EH (cell line): ENCODE data around the gene HOXA9.
A peak's percentile ranks its signal among the peaks of the same experiment; 100 is the strongest.

Source experiments
- DNase-seq: peaks from one replicate; pipeline ENCODE4 v3.0.0-alpha.2; 2015; ENCODE audit warnings: low read depth

HOXA9 gene

GRCh38 chr7:27126596-27127327 lies 38.6 kb downstream of the HOXA9 start:
- no peak for DNase-seq

GRCh38 chr7:27125986-27126394 lies 39.3 kb downstream of the HOXA9 start:
- DNase-seq = no peak

- DNase-seq = no peak
These were observed 40.2 kb downstream of the HOXA9 start for GRCh38 chr7:27124902-27125689.

GRCh38 chr7:27124096-27124901 lies 41.0 kb downstream of the HOXA9 start:
- DNase-seq = no peak

GRCh38 chr7:27123477-27124053 lies 41.8 kb downstream of the HOXA9 start:
- no peak for DNase-seq

- DNase-seq = no peak
These were observed 42.3 kb downstream of the HOXA9 start for GRCh38 chr7:27123007-27123476.

- DNase-seq = no peak
These were observed 43.0 kb downstream of the HOXA9 start for GRCh38 chr7:27122077-27122910.

- no peak for DNase-seq
These were observed 43.7 kb downstream of the HOXA9 start for GRCh38 chr7:27121684-27122076.

GRCh38 chr7:27119412-27119911 lies 45.9 kb downstream of the HOXA9 start:
- no peak for DNase-seq

- no peak for DNase-seq
These were observed 46.8 kb downstream of the HOXA9 start for GRCh38 chr7:27118580-27118979.

- no peak for DNase-seq
These were observed 47.3 kb downstream of the HOXA9 start for GRCh38 chr7:27117887-27118491.

GRCh38 chr7:27116962-27117886 lies 48.1 kb downstream of the HOXA9 start:
- DNase-seq = no peak

- DNase-seq = no peak
These were observed 49.0 kb downstream of the HOXA9 start for GRCh38 chr7:27116031-27116961.

- peak; percentile 54 for DNase-seq
These were observed 49.9 kb downstream of the HOXA9 start for GRCh38 chr7:27115221-27116026.

- no peak for DNase-seq
These were observed 50.5 kb downstream of the HOXA9 start for GRCh38 chr7:27114881-27115220.

- DNase-seq = no peak
These were observed 51.2 kb downstream of the HOXA9 start for GRCh38 chr7:27113991-27114769.
